ENCODE results near the gene SEC31B.

Gene SEC31B

GRCh38 chr10:100562008-100562672 lies 42.5 kb upstream of the SEC31B start:
- peak; percentile 78 for TF ChIP-seq CTCF (conservative IDR thresholded peaks at IDR 0.05; ENCODE audit: low read depth, low read length)
- H3K4me3 ChIP-seq (ENCODE audit: low read depth, low read length) = no peak overlapping the region
- peak; percentile 71 for DNase-seq (ENCODE audit: low read depth)

- no peak for TF ChIP-seq CTCF (conservative IDR thresholded peaks at IDR 0.05; ENCODE audit: low read depth, low read length)
- DNase-seq (ENCODE audit: low read depth) = no peak
- no peak overlapping the region for H3K4me3 ChIP-seq (ENCODE audit: low read depth, low read length)
Measured at GRCh38 chr10:100561005-100561404, 41.3 kb upstream of the SEC31B start.

GRCh38 chr10:100560248-100560647 lies 40.6 kb upstream of the SEC31B start:
- no peak overlapping the region for H3K4me3 ChIP-seq (ENCODE audit: low read depth, low read length)
- DNase-seq (ENCODE audit: low read depth) = no peak
- no peak for TF ChIP-seq CTCF (conservative IDR thresholded peaks at IDR 0.05; ENCODE audit: low read depth, low read length)

- TF ChIP-seq CTCF (conservative IDR thresholded peaks at IDR 0.05; ENCODE audit: low read depth, low read length) = no peak
- DNase-seq (ENCODE audit: low read depth) = no peak
- H3K4me3 ChIP-seq (ENCODE audit: low read depth, low read length) = no peak overlapping the region
Measured at GRCh38 chr10:100554902-100555301, 35.2 kb upstream of the SEC31B start.

GRCh38 chr10:100553929-100554328 lies 34.3 kb upstream of the SEC31B start:
- H3K4me3 ChIP-seq (ENCODE audit: low read depth, low read length) = no peak overlapping the region
- TF ChIP-seq CTCF (conservative IDR thresholded peaks at IDR 0.05; ENCODE audit: low read depth, low read length) = no peak
- no peak for DNase-seq (ENCODE audit: low read depth)

- no peak overlapping the region for H3K4me3 ChIP-seq (ENCODE audit: low read depth, low read length)
- DNase-seq (ENCODE audit: low read depth) = no peak
- no peak for TF ChIP-seq CTCF (conservative IDR thresholded peaks at IDR 0.05; ENCODE audit: low read depth, low read length)
Measured at GRCh38 chr10:100551738-100552137, 32.1 kb upstream of the SEC31B start.

GRCh38 chr10:100551196-100551595 lies 31.5 kb upstream of the SEC31B start:
- no peak overlapping the region for H3K4me3 ChIP-seq (ENCODE audit: low read depth, low read length)
- TF ChIP-seq CTCF (conservative IDR thresholded peaks at IDR 0.05; ENCODE audit: low read depth, low read length) = no peak
- DNase-seq (ENCODE audit: low read depth) = no peak

Measured in choroid plexus epithelial cell (primary cell).